HepG2 (cell line): ENCODE results near the gene SKP1. TPM values are rescaled to one million over a fixed set of nuclear protein-coding genes. Genes with fewer than 3 reads are reported as not detected.

Source experiments
- CENPX ChIP-seq: sonication (generic); formaldehyde crosslinking; IDR thresholded peaks from 2 replicates; pipeline ENCODE4 v1.9.0; 2021; ENCODE audit warnings: mild to moderate bottlenecking, missing genetic modification reagents, moderate library complexity
- CREB1 ChIP-seq, 2 experiments: fragments of 450-650 bp in 1 of 2; IDR thresholded peaks; 2 replicates each; pipeline ENCODE4 v1.6.1; 2016 to 2017; ENCODE audit warnings: control low read depth in 1 of 2, mild to moderate bottlenecking in 1 of 2, missing compliant biosample characterization in 1 of 2, missing genetic modification characterization in 1 of 2
- DMAP1 ChIP-seq: IDR thresholded peaks from 2 replicates; pipeline ENCODE4 v1.6.1; 2016
- FOSL2 ChIP-seq: sonication (generic); formaldehyde crosslinking; IDR thresholded peaks from 2 replicates; pipeline ENCODE4 v1.4.0; 2020; ENCODE audit warnings: missing genetic modification reagents
- HNRNPK ChIP-seq: fragments of 200-400 bp; formaldehyde crosslinking; IDR thresholded peaks from 2 replicates; pipeline ENCODE4 v1.6.1; 2018; ENCODE audit warnings: low read length, low read depth, moderate library complexity, mild to moderate bottlenecking; ENCODE audit not compliant: poor library complexity, severe bottlenecking
- KDM5A ChIP-seq: fragments of 200-600 bp; sonication (generic); IDR thresholded peaks from 2 replicates; pipeline ENCODE4 v1.7.0; 2018; ENCODE audit warnings: antibody characterized with exemption, mild to moderate bottlenecking, low read length, borderline replicate concordance
- KMT2B ChIP-seq: IDR thresholded peaks from 2 replicates; pipeline ENCODE4 v1.6.1; 2016; ENCODE audit warnings: missing genetic modification reagents, missing compliant biosample characterization
- MED8 ChIP-seq: sonication (generic); formaldehyde crosslinking; IDR thresholded peaks from 2 replicates; pipeline ENCODE4 v1.8.1; 2023; ENCODE audit warnings: mild to moderate bottlenecking, missing genetic modification reagents; ENCODE audit not compliant: insufficient replicate concordance
- PITX1 ChIP-seq: sonication (generic); formaldehyde crosslinking; IDR thresholded peaks from 2 replicates; pipeline ENCODE4 v1.5.1; 2020; ENCODE audit warnings: mild to moderate bottlenecking, missing genetic modification reagents
- TOE1 ChIP-seq: sonication (generic); formaldehyde crosslinking; IDR thresholded peaks from 2 replicates; pipeline ENCODE4 v1.4.0; 2020; ENCODE audit warnings: mild to moderate bottlenecking, missing genetic modification reagents
- TOPORS ChIP-seq: sonication (generic); formaldehyde crosslinking; IDR thresholded peaks from 2 replicates; pipeline ENCODE4 v1.8.0; 2023; ENCODE audit warnings: mild to moderate bottlenecking, missing genetic modification reagents
- XBP1 ChIP-seq: sonication (generic); formaldehyde crosslinking; IDR thresholded peaks from 2 replicates; pipeline ENCODE4 v1.5.0; 2020; ENCODE audit warnings: missing genetic modification reagents
- ZC3H13 ChIP-seq: sonication (generic); formaldehyde crosslinking; IDR thresholded peaks from 2 replicates; pipeline ENCODE4 v1.8.1; 2023; ENCODE audit warnings: mild to moderate bottlenecking, missing genetic modification reagents, moderate library complexity
- ZFP82 ChIP-seq: sonication (generic); formaldehyde crosslinking; IDR thresholded peaks from 2 replicates; pipeline ENCODE4 v1.5.1; 2020; ENCODE audit warnings: mild to moderate bottlenecking, missing genetic modification reagents, borderline replicate concordance
- ZIK1 ChIP-seq: sonication (generic); formaldehyde crosslinking; IDR thresholded peaks from 2 replicates; pipeline ENCODE4 v1.5.0; 2020; ENCODE audit warnings: mild to moderate bottlenecking, low read depth, missing genetic modification reagents, borderline replicate concordance
- ZNF263 ChIP-seq: sonication (generic); formaldehyde crosslinking; IDR thresholded peaks from 2 replicates; pipeline ENCODE4 v1.4.0; 2020; ENCODE audit warnings: missing genetic modification reagents
- ZNF432 ChIP-seq: sonication (generic); formaldehyde crosslinking; IDR thresholded peaks from 2 replicates; pipeline ENCODE4 v1.5.0; 2020; ENCODE audit warnings: missing genetic modification reagents, mild to moderate bottlenecking, borderline replicate concordance
- ZNF564 ChIP-seq: sonication (generic); formaldehyde crosslinking; IDR thresholded peaks from 2 replicates; pipeline ENCODE4 v1.8.1; 2023; ENCODE audit warnings: mild to moderate bottlenecking, missing genetic modification reagents
- ZNF619 ChIP-seq: sonication (generic); formaldehyde crosslinking; IDR thresholded peaks from 2 replicates; pipeline ENCODE4 v1.4.0; 2020; ENCODE audit warnings: mild to moderate bottlenecking, missing genetic modification reagents
- ZNF660 ChIP-seq: sonication (generic); formaldehyde crosslinking; IDR thresholded peaks from 2 replicates; pipeline ENCODE4 v1.5.1; 2020; ENCODE audit warnings: mild to moderate bottlenecking, low read depth, missing genetic modification reagents, borderline replicate concordance
- ZNF768 ChIP-seq: sonication (generic); formaldehyde crosslinking; IDR thresholded peaks from 2 replicates; pipeline ENCODE4 v1.4.0; 2020; ENCODE audit warnings: missing genetic modification reagents
- polyA plus RNA-seq, 8 experiments: library from polyadenylated mRNA; depleted of rRNA in 3 of 8; stranded (reverse) in 7 of 8; unstranded in 1 of 8; fragments of >200 nt; fragmentation: Illumina TruSeq in 4 of 8; extraction: Trizol in 4 of 8; gene quantifications; 2 replicates each; pipeline versions ENCODE4 v1.2.1 to v1.2.3, GENCODE V29; 2011 to 2016; ENCODE audit warnings: low read depth in 4 of 8, missing spikeins in 1 of 8, mixed read lengths in 1 of 8; ENCODE audit not compliant: insufficient read depth in 1 of 8
- total RNA-seq, 5 experiments: library from RNA; depleted of rRNA; stranded (reverse); fragments of >200 nt; fragmentation: Illumina TruSeq; extraction: Trizol; gene quantifications; 2 replicates each; pipeline ENCODE4 v1.2.3, GENCODE V29; 2016; ENCODE audit warnings: low read depth in 1 of 5
- TF ChIP-seq, protein P1 (sequence below), 2 experiments: fragments of 450-650 bp in 1 of 2; sonication (generic) in 1 of 2; formaldehyde crosslinking; IDR thresholded peaks; 2 replicates each; pipeline versions ENCODE4 v1.5.0 to v1.8.0; 2020 to 2022; ENCODE audit warnings: mild to moderate bottlenecking in 1 of 2, missing genetic modification reagents in 1 of 2
- TF ChIP-seq, protein P2 (sequence below): sonication (generic); formaldehyde crosslinking; IDR thresholded peaks from 2 replicates; pipeline ENCODE4 v1.4.0; 2020; ENCODE audit warnings: mild to moderate bottlenecking, missing genetic modification reagents, borderline replicate concordance
- TF ChIP-seq, protein P3 (sequence below): sonication (generic); formaldehyde crosslinking; IDR thresholded peaks from 2 replicates; pipeline ENCODE4 v1.5.0; 2020; ENCODE audit warnings: missing genetic modification reagents

The SKP1 gene
- total and polyA plus RNA-seq, 2 of the 13 experiments (the other 11 are each of a cell fraction or from before 2014, with no cell fraction given) = 134 to 340 TPM

DNA sequence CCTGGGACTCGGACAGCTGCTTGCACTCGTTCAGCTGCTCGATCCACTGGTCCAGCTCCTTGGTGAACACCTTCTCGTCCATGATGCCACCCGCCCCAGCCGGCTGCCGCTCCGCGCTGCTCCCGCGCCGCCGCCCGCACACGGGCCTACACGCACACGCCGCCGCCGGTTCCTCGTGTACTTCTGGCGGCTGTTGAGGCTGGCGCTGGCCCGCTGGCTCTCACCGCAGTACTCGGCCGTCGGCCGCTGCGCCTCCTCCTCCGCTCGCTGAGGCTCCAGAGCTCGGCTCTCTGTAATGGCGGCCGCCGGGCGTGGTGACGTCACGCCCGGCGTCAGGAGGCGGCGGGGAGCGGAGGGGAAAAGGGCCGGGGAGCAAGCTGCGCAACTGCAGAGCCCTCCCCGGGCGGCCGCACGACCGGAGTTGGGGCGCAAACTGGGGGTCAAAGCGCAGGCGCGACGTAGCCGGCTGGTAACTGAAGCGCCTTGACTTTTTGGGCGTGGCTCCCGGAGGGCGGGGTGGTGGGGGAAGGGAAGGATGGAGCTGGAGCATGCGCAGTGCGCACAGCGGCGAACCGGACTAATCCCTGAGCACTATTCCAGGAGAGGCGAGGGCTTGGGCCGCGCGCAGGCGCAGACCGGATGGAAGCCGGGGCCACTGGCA is 49.2 kb upstream of the SKP1 start, which contains the start of gene PPP2CA (continued):
- TF ChIP-seq ZNF619 (CRISPR knock-in tag) = no peak
- TF ChIP-seq ZIK1 (CRISPR knock-in tag) = no peak
- TF ChIP-seq ZC3H13 = peak; percentile 92
- TF ChIP-seq, protein P1, sequence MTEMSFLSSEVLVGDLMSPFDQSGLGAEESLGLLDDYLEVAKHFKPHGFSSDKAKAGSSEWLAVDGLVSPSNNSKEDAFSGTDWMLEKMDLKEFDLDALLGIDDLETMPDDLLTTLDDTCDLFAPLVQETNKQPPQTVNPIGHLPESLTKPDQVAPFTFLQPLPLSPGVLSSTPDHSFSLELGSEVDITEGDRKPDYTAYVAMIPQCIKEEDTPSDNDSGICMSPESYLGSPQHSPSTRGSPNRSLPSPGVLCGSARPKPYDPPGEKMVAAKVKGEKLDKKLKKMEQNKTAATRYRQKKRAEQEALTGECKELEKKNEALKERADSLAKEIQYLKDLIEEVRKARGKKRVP (CRISPR knock-in tag; IDR thresholded peaks at IDR 0.05) = 0 out of 4 replicates have a peak, but pooled peaks of 1 of the 2 experiments have one; percentile 33
- peak; percentile 92 for TF ChIP-seq PITX1
- TF ChIP-seq ZNF660 = no peak
- TF ChIP-seq CREB1 (IDR thresholded peaks at IDR 0.05) = peak; percentile 99
- peak; percentile 94 for TF ChIP-seq CREB1 (CRISPR knock-in tag; IDR thresholded peaks at IDR 0.05)
- TF ChIP-seq ZNF432 (CRISPR knock-in tag) = no peak
- 0 out of 2 replicates have a peak, but pooled peaks have one; percentile 40 for TF ChIP-seq ZFP82 (CRISPR knock-in tag)
- TF ChIP-seq XBP1 (CRISPR knock-in tag) = no peak
- TF ChIP-seq MED8 (CRISPR knock-in tag) = no peak
- TF ChIP-seq, protein P2, sequence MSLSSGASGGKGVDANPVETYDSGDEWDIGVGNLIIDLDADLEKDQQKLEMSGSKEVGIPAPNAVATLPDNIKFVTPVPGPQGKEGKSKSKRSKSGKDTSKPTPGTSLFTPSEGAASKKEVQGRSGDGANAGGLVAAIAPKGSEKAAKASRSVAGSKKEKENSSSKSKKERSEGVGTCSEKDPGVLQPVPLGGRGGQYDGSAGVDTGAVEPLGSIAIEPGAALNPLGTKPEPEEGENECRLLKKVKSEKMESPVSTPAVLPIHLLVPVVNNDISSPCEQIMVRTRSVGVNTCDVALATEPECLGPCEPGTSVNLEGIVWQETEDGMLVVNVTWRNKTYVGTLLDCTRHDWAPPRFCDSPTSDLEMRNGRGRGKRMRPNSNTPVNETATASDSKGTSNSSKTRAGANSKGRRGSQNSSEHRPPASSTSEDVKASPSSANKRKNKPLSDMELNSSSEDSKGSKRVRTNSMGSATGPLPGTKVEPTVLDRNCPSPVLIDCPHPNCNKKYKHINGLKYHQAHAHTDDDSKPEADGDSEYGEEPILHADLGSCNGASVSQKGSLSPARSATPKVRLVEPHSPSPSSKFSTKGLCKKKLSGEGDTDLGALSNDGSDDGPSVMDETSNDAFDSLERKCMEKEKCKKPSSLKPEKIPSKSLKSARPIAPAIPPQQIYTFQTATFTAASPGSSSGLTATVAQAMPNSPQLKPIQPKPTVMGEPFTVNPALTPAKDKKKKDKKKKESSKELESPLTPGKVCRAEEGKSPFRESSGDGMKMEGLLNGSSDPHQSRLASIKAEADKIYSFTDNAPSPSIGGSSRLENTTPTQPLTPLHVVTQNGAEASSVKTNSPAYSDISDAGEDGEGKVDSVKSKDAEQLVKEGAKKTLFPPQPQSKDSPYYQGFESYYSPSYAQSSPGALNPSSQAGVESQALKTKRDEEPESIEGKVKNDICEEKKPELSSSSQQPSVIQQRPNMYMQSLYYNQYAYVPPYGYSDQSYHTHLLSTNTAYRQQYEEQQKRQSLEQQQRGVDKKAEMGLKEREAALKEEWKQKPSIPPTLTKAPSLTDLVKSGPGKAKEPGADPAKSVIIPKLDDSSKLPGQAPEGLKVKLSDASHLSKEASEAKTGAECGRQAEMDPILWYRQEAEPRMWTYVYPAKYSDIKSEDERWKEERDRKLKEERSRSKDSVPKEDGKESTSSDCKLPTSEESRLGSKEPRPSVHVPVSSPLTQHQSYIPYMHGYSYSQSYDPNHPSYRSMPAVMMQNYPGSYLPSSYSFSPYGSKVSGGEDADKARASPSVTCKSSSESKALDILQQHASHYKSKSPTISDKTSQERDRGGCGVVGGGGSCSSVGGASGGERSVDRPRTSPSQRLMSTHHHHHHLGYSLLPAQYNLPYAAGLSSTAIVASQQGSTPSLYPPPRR (CRISPR knock-in tag) = 0 out of 2 replicates have a peak, but pooled peaks have one; percentile 52
- TF ChIP-seq ZNF768 (CRISPR knock-in tag) = peak; percentile 10; the same call in 1 of the 2 replicates
- TF ChIP-seq KDM5A = peak; percentile 72
- TF ChIP-seq CENPX (CRISPR knock-in tag) = no peak
- TF ChIP-seq ZNF263 (CRISPR knock-in tag) = no peak
- peak; percentile 2 for TF ChIP-seq DMAP1
- peak; percentile 90; the same call in 1 of the 2 replicates for TF ChIP-seq ZNF564 (CRISPR knock-in tag)
- 0 out of 2 replicates have a peak, but pooled peaks have one; percentile 17 for TF ChIP-seq TOE1 (CRISPR knock-in tag)
- TF ChIP-seq KMT2B (CRISPR knock-in tag) = peak; percentile 24; the same call in 1 of the 2 replicates
- peak; percentile 21; the same call in 1 of the 2 replicates for TF ChIP-seq FOSL2 (CRISPR knock-in tag)
- TF ChIP-seq HNRNPK = peak; percentile 68
- TF ChIP-seq, protein P3, sequence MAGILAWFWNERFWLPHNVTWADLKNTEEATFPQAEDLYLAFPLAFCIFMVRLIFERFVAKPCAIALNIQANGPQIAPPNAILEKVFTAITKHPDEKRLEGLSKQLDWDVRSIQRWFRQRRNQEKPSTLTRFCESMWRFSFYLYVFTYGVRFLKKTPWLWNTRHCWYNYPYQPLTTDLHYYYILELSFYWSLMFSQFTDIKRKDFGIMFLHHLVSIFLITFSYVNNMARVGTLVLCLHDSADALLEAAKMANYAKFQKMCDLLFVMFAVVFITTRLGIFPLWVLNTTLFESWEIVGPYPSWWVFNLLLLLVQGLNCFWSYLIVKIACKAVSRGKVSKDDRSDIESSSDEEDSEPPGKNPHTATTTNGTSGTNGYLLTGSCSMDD (CRISPR knock-in tag) = no peak; the same call in 1 of the 2 replicates
- TF ChIP-seq TOPORS (CRISPR knock-in tag) = peak; percentile 75; the same call in 1 of the 2 replicates
